CD14-positive monocyte (primary cell): Measurements from ENCODE around the gene KLK10. TPM values are rescaled to one million over a fixed set of nuclear protein-coding genes. Genes with fewer than 3 reads are reported as not detected.

Source experiments
- DNase-seq, 3 donors: peaks; one replicate each; pipeline ENCODE4 v3.0.0-alpha.2; 2011 to 2022
- H2AFZ ChIP-seq: 2 replicates; pipeline ENCODE4 v1.6.0; 2012; ENCODE audit warnings: mild to moderate bottlenecking, low read depth, low read length, inconsistent platforms; ENCODE audit not compliant: insufficient read depth, poor library complexity, severe bottlenecking
- H3K27ac ChIP-seq, 2 donors: 1 replicate in 1 of 2; 2 replicates in 1 of 2; pipeline ENCODE4 v1.5.1; 2012 to 2013; ENCODE audit warnings: low read length in 2 of 2, control low read depth in 1 of 2, inconsistent platforms in 1 of 2, low read depth in 1 of 2, mild to moderate bottlenecking in 1 of 2
- H3K27me3 ChIP-seq, 2 donors: one replicate each; pipeline versions ENCODE4 v1.6.0 to v1.6.1; 2011 to 2013; ENCODE audit warnings: low read length in 2 of 2; ENCODE audit not compliant: control insufficient read depth in 2 of 2, insufficient read depth in 2 of 2
- H3K36me3 ChIP-seq, 2 donors: replicated peaks in 1 of 2; 1 replicate in 1 of 2; 2 replicates in 1 of 2; pipeline versions ENCODE4 v1.5.1 to v1.6.1; 2012 to 2013; ENCODE audit warnings: low read length in 2 of 2, control low read depth in 1 of 2, inconsistent platforms in 1 of 2, mild to moderate bottlenecking in 1 of 2; ENCODE audit not compliant: insufficient read depth in 2 of 2, control insufficient read depth in 1 of 2
- H3K4me1 ChIP-seq, 2 donors: 1 replicate in 1 of 2; 2 replicates in 1 of 2; pipeline versions ENCODE4 v1.5.1 to v1.6.1; 2012 to 2013; ENCODE audit warnings: low read length in 2 of 2, control low read depth in 1 of 2, inconsistent platforms in 1 of 2, mild to moderate bottlenecking in 1 of 2, moderate library complexity in 1 of 2; ENCODE audit not compliant: insufficient read depth in 2 of 2, control insufficient read depth in 1 of 2
- H3K4me2 ChIP-seq: replicated peaks from 2 replicates; pipeline ENCODE3; 2012; ENCODE audit warnings: low read length, moderate library complexity, mild to moderate bottlenecking; ENCODE audit not compliant: poor library complexity, severe bottlenecking; ENCODE audit errors: extremely low read depth
- H3K4me3 ChIP-seq, 3 experiments: fragments of 200-600 bp in 1 of 3; sonication (generic) in 1 of 3; replicated peaks in 1 of 3; 1 replicate in 2 of 3; 2 replicates in 1 of 3; pipeline ENCODE4 v1.5.1; 2011 to 2013; ENCODE audit warnings: low read length in 3 of 3, mild to moderate bottlenecking in 3 of 3, control low read depth in 2 of 3, low read depth in 2 of 3, inconsistent platforms in 1 of 3, moderate library complexity in 1 of 3
- H3K79me2 ChIP-seq: 2 replicates; pipeline ENCODE4 v1.6.0; 2012; ENCODE audit warnings: mild to moderate bottlenecking, control low read depth, inconsistent platforms, low read length, moderate library complexity; ENCODE audit not compliant: insufficient read depth
- H3K9ac ChIP-seq: 2 replicates; pipeline ENCODE4 v1.6.0; 2017; ENCODE audit warnings: low read length, mild to moderate bottlenecking; ENCODE audit not compliant: insufficient read depth, poor library complexity, severe bottlenecking
- H3K9me3 ChIP-seq, 2 donors: replicated peaks in 1 of 2; 1 replicate in 1 of 2; 2 replicates in 1 of 2; pipeline versions ENCODE4 v1.5.1 to v1.6.1; 2012 to 2013; ENCODE audit warnings: low read length in 2 of 2, control low read depth in 1 of 2; ENCODE audit not compliant: control insufficient read depth in 1 of 2, insufficient read depth in 1 of 2
- H4K20me1 ChIP-seq: 2 replicates; pipeline ENCODE4 v1.6.0; 2012; ENCODE audit warnings: mild to moderate bottlenecking, low read length, control low read depth, moderate library complexity; ENCODE audit not compliant: insufficient read depth
- H3K27ac Mint-ChIP-seq, 7 donors: one replicate each; pipeline ENCODE4 v1.8.0; 2020; ENCODE audit warnings: mild to moderate bottlenecking in 7 of 7, mixed read lengths in 7 of 7, moderate library complexity in 6 of 7, inconsistent platforms in 2 of 7
- H3K27me3 Mint-ChIP-seq, 3 donors: one replicate each; pipeline ENCODE4 v1.8.0; 2021 to 2022; ENCODE audit warnings: low read depth in 3 of 3, mild to moderate bottlenecking in 3 of 3, mixed read lengths in 3 of 3, moderate library complexity in 3 of 3, inconsistent platforms in 1 of 3
- H3K36me3 Mint-ChIP-seq, 2 donors: one replicate each; pipeline ENCODE4 v1.8.0; 2020; ENCODE audit warnings: mixed read lengths in 2 of 2, inconsistent platforms in 1 of 2, mild to moderate bottlenecking in 1 of 2
- H3K4me1 Mint-ChIP-seq: one replicate; pipeline ENCODE4 v1.8.0; 2020; ENCODE audit warnings: mild to moderate bottlenecking, mixed read lengths
- H3K4me3 Mint-ChIP-seq, 2 donors: one replicate each; pipeline ENCODE4 v1.8.0; 2020; ENCODE audit warnings: mild to moderate bottlenecking in 2 of 2, mixed read lengths in 2 of 2, moderate library complexity in 1 of 2
- H3K9me3 Mint-ChIP-seq, 7 donors: one replicate each; pipeline ENCODE4 v1.8.0; 2020 to 2022; ENCODE audit warnings: mixed read lengths in 7 of 7, mild to moderate bottlenecking in 6 of 7, moderate library complexity in 6 of 7, inconsistent platforms in 2 of 7
- CTCF ChIP-seq: fragments of 200-600 bp; IDR thresholded peaks from one replicate; pipeline ENCODE4 v1.8.0; 2022; ENCODE audit warnings: antibody characterized with exemption, mild to moderate bottlenecking
- WGBS: methylation state at CpG from one replicate; pipeline ENCODE4 v1.1.5; 2013; ENCODE audit warnings: missing lambda C conversion rate; ENCODE audit not compliant: insufficient coverage; 5-methylcytosine and 5-hydroxymethylcytosine counted together
- intact Hi-C, 2 donors: fragments of 100-400 bp; cut with micrococcal nuclease; formaldehyde crosslinking; loops; one replicate each; pipeline versions ENCODE4 v1.15.0 to v1.15.1; 2023
- polyA plus RNA-seq, 3 donors: library from polyadenylated mRNA; depleted of rRNA in 1 of 3; unstranded in 2 of 3; stranded (reverse) in 1 of 3; fragments of 300-500 nt in 2 of 3; fragments of >200 nt in 1 of 3; fragmentation: Illumina TruSeq in 2 of 3; gene quantifications; 1 replicate in 2 of 3; 2 replicates in 1 of 3; pipeline ENCODE4 v1.2.3, GENCODE V29; 2012 to 2021

KLK10 gene
- polyA plus RNA-seq, 3 donors: not detected

- intact Hi-C loops: no loop called here
- Histone ChIP-seq H3K27me3 (peaks cover 16 to 37% of the 10 kb centered on the region in 2 donors), H3K9me3 (no peaks in the 10 kb centered on the region), H3K79me2 (no peaks in the 10 kb centered on the region), H3K4me1 (no peaks in the 10 kb centered on the region), H3K36me3 (no peaks in the 10 kb centered on the region), H4K20me1 (no peaks in the 10 kb centered on the region), H3K27ac (no peak overlapping the region), H2AFZ (no peak overlapping the region), H3K4me2 (no peak overlapping the region), H3K4me3 (no peak overlapping the region), H3K9ac (no peak overlapping the region)
- no peak for DNase-seq
- TF ChIP-seq CTCF: no peak
- H3K4me3 Mint-ChIP-seq: no peak overlapping the region
- peaks cover 0 to 12% (median 3%) of the 10 kb centered on the region in 7 donors for H3K9me3 Mint-ChIP-seq
- peaks cover 31 to 53% (median 31%) of the 10 kb centered on the region in 3 donors for H3K27me3 Mint-ChIP-seq
- H3K36me3 Mint-ChIP-seq: no peaks in the 10 kb centered on the region
- H3K27ac Mint-ChIP-seq: no peak overlapping the region
- WGBS: 50% methylated on average over 3 of the region's 4 CpGs
- H3K4me1 Mint-ChIP-seq: peaks cover 1% of the 10 kb centered on the region
Observed at GRCh38 chr19:51060336-51060735, 40.8 kb upstream of the KLK10 start.

DNA sequence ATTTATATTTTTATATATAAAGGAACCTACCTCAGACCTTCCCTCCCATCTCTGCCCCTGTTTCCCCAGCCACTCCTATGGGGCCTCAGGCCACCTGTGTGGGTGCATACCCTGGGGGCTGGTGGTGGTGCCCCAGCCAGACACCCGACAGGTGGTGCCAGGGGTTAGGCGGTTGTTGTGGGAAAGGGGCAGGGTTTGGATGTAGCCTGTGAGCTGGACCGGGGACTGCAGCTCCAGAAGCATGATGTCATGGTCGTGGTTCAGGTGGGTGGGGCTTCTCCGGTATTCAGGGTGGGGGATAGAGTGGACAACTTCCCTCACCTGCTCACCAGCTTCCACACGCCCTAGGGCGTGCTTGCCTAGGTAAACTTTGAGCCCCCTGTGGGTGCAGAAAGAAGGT is 40.2 kb upstream of the KLK10 start:
- TF ChIP-seq CTCF: no peak
- Histone ChIP-seq H4K20me1 (no peaks in the 10 kb centered on the region), H3K4me3 (no peak overlapping the region), H3K79me2 (no peaks in the 10 kb centered on the region), H3K27me3 (peaks cover 13 to 31% of the 10 kb centered on the region in 2 donors), H3K36me3 (no peaks in the 10 kb centered on the region), H3K9me3 (no peaks in the 10 kb centered on the region), H2AFZ (no peak overlapping the region), H3K27ac (no peak overlapping the region), H3K4me1 (no peaks in the 10 kb centered on the region), H3K9ac (no peak overlapping the region), H3K4me2 (no peak overlapping the region)
- no peaks in the 10 kb centered on the region for H3K4me1 Mint-ChIP-seq
- intact Hi-C loops: no loop called here
- DNase-seq: no peak
- no peaks in the 10 kb centered on the region for H3K36me3 Mint-ChIP-seq
- 92% methylated on average over 2 of the region's 7 CpGs for WGBS
- no peak overlapping the region for H3K4me3 Mint-ChIP-seq
- peaks cover 0 to 11% (median 3%) of the 10 kb centered on the region in 7 donors for H3K9me3 Mint-ChIP-seq
- H3K27ac Mint-ChIP-seq: no peak overlapping the region
- H3K27me3 Mint-ChIP-seq: peaks cover 26 to 51% (median 29%) of the 10 kb centered on the region in 3 donors
